NCI-H446 (cell line): ENCODE data around the gene SRPK2.
"Not testable (repeated sequence)": the region's sequence is repeated elsewhere in the genome, so short reads cannot be mapped to it uniquely, and the experiment has no call there.

Experiments used
- DNase-seq, 2 experiments: peaks; one replicate each; lab custom pipeline; 2025; lab: John Stamatoyannopoulos, UW

SRPK2 gene

DNA sequence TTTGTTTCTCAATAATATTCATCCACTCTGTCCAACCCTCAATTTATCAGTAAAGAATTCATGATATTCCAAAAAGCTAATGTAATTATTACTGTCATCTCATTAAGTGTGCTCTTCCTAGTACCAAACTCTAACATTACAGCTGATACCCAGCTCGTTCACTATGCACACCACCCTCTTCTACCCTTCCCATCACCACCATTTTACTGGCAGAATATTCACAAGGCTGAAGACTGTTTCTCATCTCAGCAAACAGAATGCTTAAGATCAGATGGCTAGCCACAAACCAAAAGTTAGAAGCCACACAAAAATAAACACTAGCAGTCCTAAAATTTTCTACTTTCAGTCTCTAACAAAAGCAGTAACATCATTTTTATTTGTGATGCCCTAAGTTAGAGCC, 121.5 kb downstream of the SRPK2 start:
- no peak for DNase-seq

DNA sequence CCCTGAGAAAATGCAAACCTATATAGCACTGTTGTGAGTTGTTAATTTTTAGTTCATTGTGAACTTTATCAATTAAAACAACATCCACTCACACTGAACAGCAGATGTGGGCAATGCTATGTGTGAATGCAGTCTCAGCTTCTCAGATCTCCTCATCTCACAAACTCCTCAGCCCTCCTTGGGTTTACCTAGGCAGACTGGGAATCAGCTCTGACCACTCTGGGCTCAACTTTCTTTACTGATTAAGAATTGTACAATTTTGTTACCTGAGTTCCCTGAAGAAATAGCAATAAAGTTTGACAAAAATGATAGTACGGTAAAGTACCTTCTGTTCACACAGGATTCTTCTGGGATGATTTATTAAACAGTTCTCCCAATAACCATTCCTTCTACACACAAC, 124.0 kb downstream of the SRPK2 start:
- no peak for DNase-seq

DNA sequence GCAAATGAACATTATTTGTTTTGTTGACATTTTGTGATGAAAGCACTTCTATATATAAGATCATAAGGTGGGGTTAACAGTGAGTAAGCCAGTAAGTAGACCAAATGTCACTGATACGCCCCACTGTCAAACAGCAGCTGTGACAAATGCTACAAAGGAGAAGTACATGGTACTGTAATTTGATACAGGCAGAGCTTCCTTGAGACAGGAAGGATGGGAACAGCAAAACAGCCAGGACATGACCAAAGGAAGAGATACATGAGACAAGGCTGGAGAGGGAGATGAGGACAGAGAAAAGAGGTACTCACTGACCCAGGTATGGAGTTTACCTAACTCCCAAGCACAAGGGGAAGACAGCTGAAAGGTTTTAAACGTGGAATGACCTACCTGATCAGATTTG, 127.0 kb downstream of the SRPK2 start:
- no peak for DNase-seq

GRCh38 chr7:105260201-105260871, 128.4 kb downstream of the SRPK2 start:
- not testable (repeated sequence) for DNase-seq

- not testable (repeated sequence) for DNase-seq
These were observed 129.8 kb downstream of the SRPK2 start for GRCh38 chr7:105258919-105259318.

DNA sequence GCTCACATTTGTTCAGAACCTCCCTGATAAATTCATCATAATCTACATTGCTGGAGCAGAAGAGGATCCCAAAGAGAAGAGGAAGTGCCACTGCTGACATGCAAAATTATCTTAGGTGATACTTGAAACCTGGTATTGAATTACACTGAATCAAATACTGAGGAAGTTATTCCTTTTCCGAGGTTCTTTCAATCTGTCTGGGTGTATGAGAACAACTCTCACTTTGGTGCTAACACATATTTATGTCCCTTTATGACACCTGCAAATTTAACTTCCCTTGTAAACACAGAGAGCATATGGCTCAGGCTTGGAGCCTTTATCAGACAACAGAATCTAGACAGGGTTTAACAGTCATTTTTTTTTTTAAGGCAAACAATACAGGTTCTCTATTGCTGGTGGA, 131.4 kb downstream of the SRPK2 start:
- no peak for DNase-seq

DNA sequence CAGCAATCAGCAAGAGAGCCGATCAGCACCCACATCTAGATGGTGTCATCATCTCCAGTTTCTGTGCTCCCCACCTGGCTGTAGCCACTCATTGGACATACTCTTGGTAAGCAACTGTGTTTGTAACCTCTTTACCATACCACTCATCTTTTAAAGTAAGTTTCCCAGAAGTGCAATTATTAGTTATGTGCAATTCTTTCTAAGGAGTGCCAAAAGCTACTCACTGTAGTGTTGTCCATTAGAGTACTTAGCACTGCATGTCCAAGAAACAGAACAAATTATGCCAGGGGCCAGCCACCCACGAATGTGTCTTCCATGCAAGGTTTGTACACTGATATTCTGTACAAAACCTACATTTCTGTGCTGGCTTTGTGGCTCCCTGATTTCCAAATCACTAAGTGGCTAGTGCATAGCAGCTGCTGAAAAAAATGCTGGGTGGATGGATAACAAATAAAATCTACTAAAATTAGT, 131.9 kb downstream of the SRPK2 start:
- DNase-seq = no peak

DNA sequence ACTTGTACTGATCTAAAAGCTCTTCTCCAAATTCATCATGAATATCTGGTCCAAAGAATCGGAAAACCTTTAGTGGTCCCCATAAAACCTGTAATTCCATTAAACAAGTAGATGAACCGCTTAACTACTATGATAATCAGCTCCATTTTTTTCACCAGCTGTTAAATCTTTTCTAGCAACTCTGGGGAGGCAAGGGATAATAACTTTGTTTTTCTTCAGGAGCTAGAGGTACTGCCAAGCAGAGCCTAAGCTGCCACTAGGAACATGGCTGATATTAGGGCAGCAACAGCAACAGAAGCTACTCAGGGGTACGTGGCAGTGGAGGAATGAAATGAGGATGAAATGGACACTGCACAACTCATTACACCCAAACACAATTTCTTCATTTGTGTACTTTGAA, 138.0 kb downstream of the SRPK2 start:
- no peak for DNase-seq

- DNase-seq = no peak
These were observed 138.5 kb downstream of the SRPK2 start for GRCh38 chr7:105250239-105250638.

GRCh38 chr7:105249216-105249615, 139.5 kb downstream of the SRPK2 start:
- DNase-seq = no peak

GRCh38 chr7:105246679-105247078, 142.0 kb downstream of the SRPK2 start:
- DNase-seq = no peak

GRCh38 chr7:105246256-105246655, 142.5 kb downstream of the SRPK2 start:
- no peak for DNase-seq

DNA sequence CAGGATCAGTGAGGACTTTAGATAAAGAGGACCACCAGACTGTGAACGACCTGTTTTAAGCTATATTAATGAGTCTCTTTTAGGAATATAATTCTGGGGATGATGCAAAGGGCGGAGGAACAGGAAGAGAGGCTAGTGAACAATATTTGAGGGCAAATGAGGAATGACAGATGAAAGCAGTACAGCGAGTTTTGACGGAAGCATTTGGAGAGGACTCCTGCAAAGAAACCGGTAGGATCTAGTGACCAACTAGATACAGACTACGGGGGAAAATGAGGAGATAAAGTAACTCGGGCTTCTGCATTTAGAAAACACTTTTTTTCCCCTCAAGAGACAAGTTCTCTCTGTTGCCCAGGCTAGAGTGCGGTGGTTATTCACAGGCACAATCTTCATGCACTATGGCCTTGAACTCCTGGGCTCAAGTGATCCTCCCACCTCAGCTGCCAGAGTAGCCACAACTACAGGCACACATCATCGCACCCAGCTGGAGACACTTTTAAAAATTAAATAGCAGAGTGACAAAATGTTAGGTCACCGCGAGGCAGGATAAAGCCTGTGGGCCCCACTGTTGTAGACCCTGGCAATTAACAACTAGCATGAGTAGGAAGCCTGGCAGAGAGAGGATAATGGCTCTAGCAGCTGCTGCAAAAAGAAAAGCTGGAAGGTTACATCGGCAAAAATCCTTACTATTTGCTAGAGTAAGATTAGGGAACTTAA, 143.2 kb downstream of the SRPK2 start:
- no peak for DNase-seq

- no peak for DNase-seq
These were observed 144.1 kb downstream of the SRPK2 start for GRCh38 chr7:105244594-105244993.

- no peak for DNase-seq
These were observed 147.5 kb downstream of the SRPK2 start for GRCh38 chr7:105241198-105241597.

DNA sequence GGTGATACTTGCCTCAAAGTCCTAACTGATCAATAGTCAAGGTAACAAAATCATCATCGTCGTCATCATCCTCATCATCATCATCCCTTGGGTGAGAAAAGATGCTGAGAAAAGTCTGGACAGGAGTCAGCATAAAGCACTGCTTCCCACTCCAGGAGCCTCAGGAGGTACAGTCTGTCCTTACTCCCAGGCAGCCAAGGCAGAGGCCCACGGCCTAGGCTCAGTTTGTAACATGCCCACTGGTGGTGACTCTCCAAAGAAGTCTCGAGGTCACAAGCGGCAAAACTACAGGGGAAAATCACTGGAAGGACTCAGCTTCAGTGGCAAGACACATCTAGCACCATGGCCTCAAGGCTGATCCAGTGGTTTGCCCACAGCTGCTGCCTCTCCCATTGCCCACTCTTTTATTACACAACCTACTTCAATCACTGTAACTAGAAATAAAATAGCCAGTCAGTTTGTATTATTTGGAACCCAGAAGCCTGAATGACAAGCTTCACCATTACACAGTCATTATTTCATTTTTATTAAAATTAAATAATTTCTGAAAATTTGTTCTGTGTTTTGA, 150.4 kb downstream of the SRPK2 start:
- DNase-seq = no peak

DNA sequence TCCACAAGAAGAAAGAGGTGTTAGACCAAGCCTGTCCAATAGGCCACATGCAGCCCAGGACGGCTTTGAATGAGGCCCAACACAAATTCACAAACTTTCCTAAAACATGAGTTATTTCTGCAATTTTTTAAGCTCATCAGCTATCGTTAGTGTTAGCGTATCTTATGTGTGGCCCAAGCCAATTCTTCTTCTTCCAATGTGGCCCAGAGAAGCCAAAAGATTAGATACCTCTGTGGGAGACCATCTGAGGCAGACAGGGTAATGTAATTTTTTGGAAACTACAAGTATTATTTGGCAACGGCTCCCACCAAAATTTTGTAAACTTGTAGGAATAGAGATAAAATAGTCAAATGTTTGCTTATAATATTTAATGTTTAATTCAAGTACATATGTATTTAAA, 153.8 kb downstream of the SRPK2 start:
- no peak for DNase-seq

DNA sequence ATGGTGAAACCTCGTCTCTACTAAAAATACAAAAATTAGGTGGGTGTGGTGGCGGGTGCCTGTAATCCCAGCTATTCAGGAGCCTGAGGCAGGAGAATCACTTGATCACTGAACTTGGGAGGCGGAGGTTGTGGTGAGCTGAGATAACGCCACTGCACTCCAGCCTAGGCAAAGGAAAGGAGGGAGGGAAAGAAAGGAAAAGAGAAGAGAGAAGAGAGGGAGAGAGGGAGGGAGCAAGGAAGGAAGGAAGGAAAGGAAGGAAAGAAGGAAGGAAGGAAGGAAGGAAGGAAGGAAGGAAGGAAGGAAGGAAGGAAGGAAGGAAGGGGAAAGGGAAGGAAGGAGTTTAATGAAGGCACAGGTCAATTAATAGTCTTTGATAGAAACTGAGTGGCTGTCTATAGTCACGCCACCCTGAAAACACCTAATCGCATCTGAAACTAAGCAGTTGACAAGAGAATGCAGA, 155.9 kb downstream of the SRPK2 start:
- DNase-seq = not testable (repeated sequence)

DNA sequence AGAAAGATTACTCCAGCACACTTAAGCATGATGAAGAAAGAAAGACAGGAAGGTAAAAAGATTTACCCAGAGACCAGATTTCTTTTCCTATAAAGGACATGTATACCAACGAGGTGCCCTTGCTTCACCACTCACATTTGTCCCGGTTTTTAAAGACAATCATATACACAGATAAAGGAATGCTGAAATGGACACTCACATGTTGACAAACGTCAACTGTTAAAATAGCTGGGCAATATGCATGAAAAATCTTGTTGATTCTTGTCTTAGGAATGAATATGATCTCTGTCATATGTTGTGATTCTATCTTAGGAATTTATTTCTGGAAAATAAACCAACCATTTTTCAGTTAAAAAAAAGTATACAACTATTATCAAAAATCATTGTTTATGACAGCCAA, 158.2 kb downstream of the SRPK2 start:
- DNase-seq = no peak

DNA sequence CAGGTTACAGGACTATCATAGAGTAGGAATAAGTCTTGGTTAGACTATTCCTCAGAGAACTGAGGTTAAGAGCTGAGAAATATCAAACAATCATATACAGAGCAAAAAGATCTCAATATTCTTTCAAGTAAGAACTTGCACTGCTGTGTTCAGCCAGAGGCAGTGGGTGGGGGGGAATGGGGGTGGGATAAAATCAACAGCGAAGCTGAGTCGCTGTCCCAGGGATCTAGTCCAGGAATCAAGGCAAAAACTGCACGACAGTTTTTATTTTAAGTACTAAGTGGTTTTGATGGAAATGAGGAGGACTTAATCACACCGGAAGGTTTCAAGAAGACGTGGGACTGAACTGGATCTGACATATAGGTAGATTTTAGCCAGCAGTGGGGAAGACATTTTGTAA, 159.1 kb downstream of the SRPK2 start:
- no peak for DNase-seq

GRCh38 chr7:105228555-105228954, 160.2 kb downstream of the SRPK2 start:
- DNase-seq = no peak

DNA sequence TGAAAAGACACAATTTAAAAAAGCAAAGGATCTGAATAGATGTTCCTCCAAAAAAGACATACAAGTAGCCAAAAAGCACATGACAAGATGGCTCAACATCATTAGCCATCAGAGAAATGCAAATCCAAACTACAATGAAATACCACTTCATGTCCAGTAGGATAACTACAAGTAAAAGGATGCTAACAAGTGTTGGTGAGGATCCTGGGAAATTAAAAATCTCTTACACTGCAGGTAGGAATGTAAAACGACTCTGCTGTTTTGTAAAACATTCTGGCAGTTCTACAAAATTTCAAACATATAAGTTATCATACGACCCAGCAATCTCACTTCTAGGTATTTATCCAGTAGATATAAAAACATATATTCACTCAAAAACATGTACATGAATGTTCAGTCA, 161.3 kb downstream of the SRPK2 start:
- no peak for DNase-seq
